ENCODE measurements around the gene SLC27A2.

The SLC27A2 gene

GRCh38 chr15:50143255-50143860 lies 38.6 kb upstream of the SLC27A2 start:
- no peaks in the 10 kb centered on the region for H3K36me3 ChIP-seq (ENCODE audit: low read depth)
- TF ChIP-seq CTCF (IDR thresholded peaks at IDR 0.05; ENCODE audit: poor library complexity, severe bottlenecking) = no peak
- no peaks in the 10 kb centered on the region for H3K27me3 ChIP-seq (ENCODE audit: insufficient read depth, poor library complexity, severe bottlenecking)
- no peaks in the 10 kb centered on the region for H3K9me3 ChIP-seq (ENCODE audit: severe bottlenecking)
- ATAC-seq (ENCODE audit: low read depth) (no peak), DNase-seq (ENCODE audit: low spot score) (no peak)
- H3K27ac ChIP-seq (ENCODE audit: poor library complexity, severe bottlenecking) = no peak overlapping the region
- H3K4me1 ChIP-seq (ENCODE audit: insufficient read depth, poor library complexity, severe bottlenecking) = peaks cover 8% of the 10 kb centered on the region
- no peak overlapping the region for H3K4me3 ChIP-seq (ENCODE audit: severe bottlenecking)

GRCh38 chr15:50144341-50145120 lies 37.5 kb upstream of the SLC27A2 start:
- H3K4me1 ChIP-seq (ENCODE audit: insufficient read depth, poor library complexity, severe bottlenecking) = peaks cover 8% of the 10 kb centered on the region
- H3K27ac ChIP-seq (ENCODE audit: poor library complexity, severe bottlenecking) = no peak overlapping the region
- no peak for ATAC-seq (ENCODE audit: low read depth)

GRCh38 chr15:50145451-50145872 lies 36.5 kb upstream of the SLC27A2 start:
- DNase-seq (ENCODE audit: low spot score) = no peak
- Histone ChIP-seq H3K27me3 (ENCODE audit: insufficient read depth, poor library complexity, severe bottlenecking) (no peaks in the 10 kb centered on the region), H3K36me3 (ENCODE audit: low read depth) (no peaks in the 10 kb centered on the region), H3K4me3 (ENCODE audit: severe bottlenecking) (no peak overlapping the region), H3K27ac (ENCODE audit: poor library complexity, severe bottlenecking) (no peak overlapping the region), H3K9me3 (ENCODE audit: severe bottlenecking) (no peaks in the 10 kb centered on the region), H3K4me1 (ENCODE audit: insufficient read depth, poor library complexity, severe bottlenecking) (peaks cover 8% of the 10 kb centered on the region)
- peak; percentile 89 for ATAC-seq (ENCODE audit: low read depth)
- peak; percentile 93 for TF ChIP-seq CTCF (IDR thresholded peaks at IDR 0.05; ENCODE audit: poor library complexity, severe bottlenecking)

More at GRCh38 chr15:50144341-50145120, 37.5 kb upstream of the SLC27A2 start:
- Histone ChIP-seq H3K27me3 (ENCODE audit: insufficient read depth, poor library complexity, severe bottlenecking) (no peaks in the 10 kb centered on the region), H3K36me3 (ENCODE audit: low read depth) (no peaks in the 10 kb centered on the region), H3K9me3 (ENCODE audit: severe bottlenecking) (no peaks in the 10 kb centered on the region), H3K4me3 (ENCODE audit: severe bottlenecking) (no peak overlapping the region)
- TF ChIP-seq CTCF (IDR thresholded peaks at IDR 0.05; ENCODE audit: poor library complexity, severe bottlenecking) = no peak
- DNase-seq (ENCODE audit: low spot score) = no peak

GRCh38 chr15:50146632-50147031 lies 35.4 kb upstream of the SLC27A2 start:
- ATAC-seq (ENCODE audit: low read depth) (no peak), DNase-seq (ENCODE audit: low spot score) (no peak)
- Histone ChIP-seq H3K27ac (ENCODE audit: poor library complexity, severe bottlenecking) (no peak overlapping the region), H3K9me3 (ENCODE audit: severe bottlenecking) (no peaks in the 10 kb centered on the region), H3K4me3 (ENCODE audit: severe bottlenecking) (no peak overlapping the region), H3K4me1 (ENCODE audit: insufficient read depth, poor library complexity, severe bottlenecking) (peaks cover 8% of the 10 kb centered on the region), H3K27me3 (ENCODE audit: insufficient read depth, poor library complexity, severe bottlenecking) (no peaks in the 10 kb centered on the region), H3K36me3 (ENCODE audit: low read depth) (no peaks in the 10 kb centered on the region)
- no peak for TF ChIP-seq CTCF (IDR thresholded peaks at IDR 0.05; ENCODE audit: poor library complexity, severe bottlenecking)

Measured in RWPE2 (cell line).